SK-N-SH treated with all-trans-retinoic acid at 6 μM for 48 hours (cell line): ENCODE measurements around the gene PHF23.

Source experiments
- ATAC-seq: fragments of 200-7000 bp; cut with Tn5 transposase; 3 replicates; pipeline ENCODE4 v1.9.1; 2020; ENCODE audit warnings: mild to moderate bottlenecking, moderate library complexity
- ARNTL ChIP-seq: fragments of 450-650 bp; formaldehyde crosslinking; IDR thresholded peaks from 2 replicates; pipeline ENCODE4 v1.5.0; 2020; ENCODE audit warnings: low read depth, mild to moderate bottlenecking, moderate library complexity, borderline replicate concordance
- BACH2 ChIP-seq: fragments of 250-450 bp; sonication (Bioruptor Pico); IDR thresholded peaks from 2 replicates; pipeline ENCODE4 v1.9.0; 2021; ENCODE audit warnings: mild to moderate bottlenecking, borderline replicate concordance
- CSDC2 ChIP-seq: fragments of 250-450 bp; sonication (Bioruptor Pico); IDR thresholded peaks from 2 replicates; pipeline ENCODE4 v1.5.0; 2020; ENCODE audit warnings: mild to moderate bottlenecking, moderate library complexity
- GLIS3 ChIP-seq: fragments of 250-450 bp; sonication (Bioruptor Pico); IDR thresholded peaks from 2 replicates; pipeline ENCODE4 v1.5.0; 2020; ENCODE audit warnings: mild to moderate bottlenecking, moderate library complexity
- ISL1 ChIP-seq: fragments of 250-450 bp; sonication (Bioruptor Pico); IDR thresholded peaks from 2 replicates; pipeline ENCODE4 v2.1.2; 2022; ENCODE audit warnings: mild to moderate bottlenecking, moderate library complexity
- PATZ1 ChIP-seq: fragments of 250-450 bp; sonication (Bioruptor Pico); IDR thresholded peaks from 2 replicates; pipeline ENCODE4 v1.8.0; 2020; ENCODE audit warnings: mild to moderate bottlenecking, moderate library complexity, borderline replicate concordance
- RARB ChIP-seq: fragments of 250-450 bp; sonication (Bioruptor Pico); IDR thresholded peaks from 2 replicates; pipeline ENCODE4 v1.8.0; 2021; ENCODE audit warnings: mild to moderate bottlenecking, moderate library complexity
- SNAI2 ChIP-seq: fragments of 250-450 bp; sonication (Bioruptor Pico); IDR thresholded peaks from 2 replicates; pipeline ENCODE4 v1.5.0; 2020; ENCODE audit warnings: mild to moderate bottlenecking, moderate library complexity
- TCF4 ChIP-seq: fragments of 250-450 bp; sonication (Bioruptor Pico); IDR thresholded peaks from 2 replicates; pipeline ENCODE4 v1.8.0; 2021; ENCODE audit warnings: mild to moderate bottlenecking, moderate library complexity, borderline replicate concordance
- TOX ChIP-seq: fragments of 250-450 bp; sonication (Bioruptor Pico); IDR thresholded peaks from 2 replicates; pipeline ENCODE4 v1.8.0; 2021; ENCODE audit warnings: mild to moderate bottlenecking, moderate library complexity, borderline replicate concordance
- TSHZ2 ChIP-seq: fragments of 250-450 bp; sonication (Bioruptor Pico); IDR thresholded peaks from 2 replicates; pipeline ENCODE4 v1.5.0; 2020; ENCODE audit warnings: mild to moderate bottlenecking, moderate library complexity
- ZC3H10 ChIP-seq: fragments of 250-450 bp; sonication (Bioruptor Pico); IDR thresholded peaks from 2 replicates; pipeline ENCODE4 v1.5.1; 2021; ENCODE audit warnings: mild to moderate bottlenecking, moderate library complexity
- ZFP3 ChIP-seq: fragments of 250-450 bp; sonication (Bioruptor Pico); IDR thresholded peaks from 2 replicates; pipeline ENCODE4 v1.5.0; 2020; ENCODE audit warnings: mild to moderate bottlenecking, moderate library complexity
- ZFP30 ChIP-seq: fragments of 450-650 bp; formaldehyde crosslinking; IDR thresholded peaks from 2 replicates; pipeline ENCODE4 v1.5.0; 2022; ENCODE audit warnings: mild to moderate bottlenecking, moderate library complexity
- TF ChIP-seq, protein P1 (sequence below): fragments of 250-450 bp; sonication (Bioruptor Pico); IDR thresholded peaks from 2 replicates; pipeline ENCODE4 v1.8.0; 2021; ENCODE audit warnings: low read depth, mild to moderate bottlenecking, moderate library complexity, borderline replicate concordance
- TF ChIP-seq, protein P2 (sequence below): fragments of 250-450 bp; sonication (Bioruptor Pico); IDR thresholded peaks from 2 replicates; pipeline ENCODE4 v1.5.1; 2021; ENCODE audit warnings: mild to moderate bottlenecking, moderate library complexity
- TF ChIP-seq, protein P3 (sequence below): fragments of 250-450 bp; sonication (Bioruptor Pico); IDR thresholded peaks from 2 replicates; pipeline ENCODE4 v1.5.1; 2020; ENCODE audit warnings: low read depth, mild to moderate bottlenecking, moderate library complexity

Gene PHF23

GRCh38 chr17:7239091-7240027 is at the start of gene PHF23:
Gene PHF23 (minus strand): TSS chr17:7239457. CDS start chr17:7239279, 178 bp downstream.
- TF ChIP-seq BACH2 (no peak), GLIS3 (CRISPR knock-in tag) (peak; percentile 74), TSHZ2 (CRISPR knock-in tag) (peak; percentile 63)
- TF ChIP-seq, all 23 proteins: peak for 2
- peak; percentile 70 for ATAC-seq

- ATAC-seq = no peak
- TF ChIP-seq TOX (CRISPR knock-in tag) (no peak), TSHZ2 (CRISPR knock-in tag) (no peak)
Observed at GRCh38 chr17:7285679-7286078, 46.4 kb upstream of the PHF23 start.

- TF ChIP-seq SNAI2 (CRISPR knock-in tag) (no peak), ARNTL (no peak), GLIS3 (CRISPR knock-in tag) (no peak), TSHZ2 (CRISPR knock-in tag) (no peak), PATZ1 (no peak), RARB (CRISPR knock-in tag) (no peak), TCF4 (CRISPR knock-in tag) (no peak), ISL1 (CRISPR knock-in tag) (no peak), BACH2 (no peak), CSDC2 (no peak), ZFP30 (CRISPR knock-in tag) (no peak), ZFP3 (CRISPR knock-in tag) (no peak), ZC3H10 (CRISPR knock-in tag) (no peak)
- TF ChIP-seq, protein P1, sequence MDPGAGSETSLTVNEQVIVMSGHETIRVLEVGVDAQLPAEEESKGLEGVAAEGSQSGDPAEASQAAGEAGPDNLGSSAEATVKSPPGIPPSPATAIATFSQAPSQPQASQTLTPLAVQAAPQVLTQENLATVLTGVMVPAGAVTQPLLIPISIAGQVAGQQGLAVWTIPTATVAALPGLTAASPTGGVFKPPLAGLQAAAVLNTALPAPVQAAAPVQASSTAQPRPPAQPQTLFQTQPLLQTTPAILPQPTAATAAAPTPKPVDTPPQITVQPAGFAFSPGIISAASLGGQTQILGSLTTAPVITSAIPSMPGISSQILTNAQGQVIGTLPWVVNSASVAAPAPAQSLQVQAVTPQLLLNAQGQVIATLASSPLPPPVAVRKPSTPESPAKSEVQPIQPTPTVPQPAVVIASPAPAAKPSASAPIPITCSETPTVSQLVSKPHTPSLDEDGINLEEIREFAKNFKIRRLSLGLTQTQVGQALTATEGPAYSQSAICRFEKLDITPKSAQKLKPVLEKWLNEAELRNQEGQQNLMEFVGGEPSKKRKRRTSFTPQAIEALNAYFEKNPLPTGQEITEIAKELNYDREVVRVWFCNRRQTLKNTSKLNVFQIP (CRISPR knock-in tag) = no peak
- TF ChIP-seq, protein P2, sequence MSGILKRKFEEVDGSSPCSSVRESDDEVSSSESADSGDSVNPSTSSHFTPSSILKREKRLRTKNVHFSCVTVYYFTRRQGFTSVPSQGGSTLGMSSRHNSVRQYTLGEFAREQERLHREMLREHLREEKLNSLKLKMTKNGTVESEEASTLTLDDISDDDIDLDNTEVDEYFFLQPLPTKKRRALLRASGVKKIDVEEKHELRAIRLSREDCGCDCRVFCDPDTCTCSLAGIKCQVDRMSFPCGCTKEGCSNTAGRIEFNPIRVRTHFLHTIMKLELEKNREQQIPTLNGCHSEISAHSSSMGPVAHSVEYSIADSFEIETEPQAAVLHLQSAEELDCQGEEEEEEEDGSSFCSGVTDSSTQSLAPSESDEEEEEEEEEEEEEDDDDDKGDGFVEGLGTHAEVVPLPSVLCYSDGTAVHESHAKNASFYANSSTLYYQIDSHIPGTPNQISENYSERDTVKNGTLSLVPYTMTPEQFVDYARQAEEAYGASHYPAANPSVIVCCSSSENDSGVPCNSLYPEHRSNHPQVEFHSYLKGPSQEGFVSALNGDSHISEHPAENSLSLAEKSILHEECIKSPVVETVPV = no peak
- TF ChIP-seq, protein P3, sequence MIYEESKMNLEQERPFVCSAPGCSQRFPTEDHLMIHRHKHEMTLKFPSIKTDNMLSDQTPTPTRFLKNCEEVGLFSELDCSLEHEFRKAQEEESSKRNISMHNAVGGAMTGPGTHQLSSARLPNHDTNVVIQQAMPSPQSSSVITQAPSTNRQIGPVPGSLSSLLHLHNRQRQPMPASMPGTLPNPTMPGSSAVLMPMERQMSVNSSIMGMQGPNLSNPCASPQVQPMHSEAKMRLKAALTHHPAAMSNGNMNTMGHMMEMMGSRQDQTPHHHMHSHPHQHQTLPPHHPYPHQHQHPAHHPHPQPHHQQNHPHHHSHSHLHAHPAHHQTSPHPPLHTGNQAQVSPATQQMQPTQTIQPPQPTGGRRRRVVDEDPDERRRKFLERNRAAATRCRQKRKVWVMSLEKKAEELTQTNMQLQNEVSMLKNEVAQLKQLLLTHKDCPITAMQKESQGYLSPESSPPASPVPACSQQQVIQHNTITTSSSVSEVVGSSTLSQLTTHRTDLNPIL (CRISPR knock-in tag) = no peak
- ATAC-seq = no peak
Observed at GRCh38 chr17:7284911-7285310, 45.7 kb upstream of the PHF23 start.
